DND-41 (cell line): ENCODE data around the gene FAM20B.
A peak's percentile ranks its signal among the peaks of the same experiment; 100 is the strongest.

ENCODE experiments used
- ATAC-seq: fragments of 200-7000 bp; cut with Tn5 transposase; 3 replicates; pipeline ENCODE4 v1.9.1; 2021; ENCODE audit warnings: low read depth; ENCODE audit not compliant: insufficient read depth
- DNase-seq: peaks from one replicate; pipeline ENCODE4 v3.0.0-alpha.2; 2020
- H2AFZ ChIP-seq: 2 replicates; pipeline ENCODE4 v1.6.0; 2012; ENCODE audit warnings: low read depth, low read length
- H3K27ac ChIP-seq: 2 replicates; pipeline ENCODE4 v1.5.1; 2012; ENCODE audit warnings: low read length, inconsistent platforms
- H3K27me3 ChIP-seq: fragments of 200-600 bp; sonication (generic); 2 replicates; pipeline ENCODE4 v1.6.0; 2012; ENCODE audit warnings: low read length, mild to moderate bottlenecking, inconsistent platforms; ENCODE audit not compliant: insufficient read depth, poor library complexity
- H3K36me3 ChIP-seq: 2 replicates; pipeline ENCODE4 v1.5.1; 2012; ENCODE audit warnings: low read length, inconsistent platforms; ENCODE audit not compliant: insufficient read depth
- H3K4me1 ChIP-seq: 2 replicates; pipeline ENCODE4 v1.5.1; 2012; ENCODE audit warnings: mild to moderate bottlenecking, low read length; ENCODE audit not compliant: insufficient read depth
- H3K4me2 ChIP-seq: 2 replicates; pipeline ENCODE4 v1.6.0; 2012; ENCODE audit warnings: mild to moderate bottlenecking, moderate library complexity, low read length, inconsistent platforms; ENCODE audit not compliant: insufficient read depth
- H3K4me3 ChIP-seq, 2 experiments: fragments of 200-600 bp in 1 of 2; shearing (Covaris generic) in 1 of 2; 2 replicates each; pipeline ENCODE4 v1.5.1; 2012 to 2016; ENCODE audit warnings: inconsistent platforms in 2 of 2, low read length in 2 of 2, mild to moderate bottlenecking in 2 of 2, low read depth in 1 of 2, moderate library complexity in 1 of 2
- H3K79me2 ChIP-seq: 2 replicates; pipeline ENCODE4 v1.6.0; 2012; ENCODE audit warnings: low read length, inconsistent platforms; ENCODE audit not compliant: insufficient read depth
- H3K9ac ChIP-seq: 2 replicates; pipeline ENCODE4 v1.6.0; 2012; ENCODE audit warnings: low read depth, mild to moderate bottlenecking, inconsistent platforms, low read length, moderate library complexity
- H3K9me3 ChIP-seq: 2 replicates; pipeline ENCODE4 v1.5.1; 2012; ENCODE audit warnings: low read length, moderate library complexity, mild to moderate bottlenecking, inconsistent platforms; ENCODE audit not compliant: insufficient read depth, severe bottlenecking
- H4K20me1 ChIP-seq: 2 replicates; pipeline ENCODE4 v1.6.0; 2012; ENCODE audit warnings: low read length; ENCODE audit not compliant: insufficient read depth
- CTCF ChIP-seq: IDR thresholded peaks from 2 replicates; pipeline ENCODE4 v1.5.1; 2012; ENCODE audit warnings: borderline replicate concordance, low read length, moderate library complexity, mild to moderate bottlenecking; ENCODE audit not compliant: poor library complexity, severe bottlenecking; ENCODE audit errors: extremely low read depth
- EZH2 ChIP-seq: IDR thresholded peaks from 3 replicates; pipeline ENCODE4 v1.6.1; 2012; ENCODE audit warnings: borderline replicate concordance, low read depth, mild to moderate bottlenecking, moderate library complexity, low read length, inconsistent platforms; ENCODE audit not compliant: severe bottlenecking

The FAM20B gene

GRCh38 chr1:179066471-179066870, 40.8 kb downstream of the FAM20B start:
- no peaks in the 10 kb centered on the region for H4K20me1 ChIP-seq
- no peak overlapping the region for H3K9ac ChIP-seq
- no peak overlapping the region for H3K4me3 ChIP-seq
- no peaks in the 10 kb centered on the region for H3K9me3 ChIP-seq
- ATAC-seq (no peak), DNase-seq (no peak)
- no peak overlapping the region for H2AFZ ChIP-seq
- H3K79me2 ChIP-seq, result no peaks in the 10 kb centered on the region
- no peak overlapping the region for H3K4me2 ChIP-seq
- H3K27ac ChIP-seq, result no peak overlapping the region
- no peaks in the 10 kb centered on the region for H3K27me3 ChIP-seq
- H3K4me1 ChIP-seq, result no peaks in the 10 kb centered on the region
- TF ChIP-seq CTCF (no peak), EZH2 (no peak)
- H3K36me3 ChIP-seq, result peaks cover 51% of the 10 kb centered on the region

- ATAC-seq (no peak), DNase-seq (no peak)
- H3K36me3 ChIP-seq, result peaks cover 13% of the 10 kb centered on the region
- H3K9ac ChIP-seq, result no peak overlapping the region
- no peaks in the 10 kb centered on the region for H3K27me3 ChIP-seq
- no peaks in the 10 kb centered on the region for H4K20me1 ChIP-seq
- peaks cover 5% of the 10 kb centered on the region for H3K79me2 ChIP-seq
- H2AFZ ChIP-seq, result no peak overlapping the region
- no peak for TF ChIP-seq CTCF
- TF ChIP-seq EZH2, result no peak
- H3K9me3 ChIP-seq, result no peaks in the 10 kb centered on the region
- no peak overlapping the region for H3K27ac ChIP-seq
- H3K4me1 ChIP-seq, result peaks cover 14% of the 10 kb centered on the region
- no peak overlapping the region for H3K4me3 ChIP-seq
- H3K4me2 ChIP-seq, result no peak overlapping the region
These were observed 51.7 kb downstream of the FAM20B start for GRCh38 chr1:179077396-179077795.

- Histone ChIP-seq H2AFZ (no peak overlapping the region), H3K4me2 (no peak overlapping the region)
These were observed 53.5 kb downstream of the FAM20B start for GRCh38 chr1:179079113-179079761.

More at GRCh38 chr1:179079113-179079761, 53.5 kb downstream of the FAM20B start:
- Histone ChIP-seq H3K4me3 (no peak overlapping the region), H3K79me2 (peaks cover 23% of the 10 kb centered on the region), H3K9me3 (no peaks in the 10 kb centered on the region), H3K27me3 (no peaks in the 10 kb centered on the region), H3K36me3 (peaks cover 8% of the 10 kb centered on the region), H3K4me1 (peaks cover 31% of the 10 kb centered on the region), H3K27ac (no peak overlapping the region), H3K9ac (no peak overlapping the region), H4K20me1 (peaks cover 9% of the 10 kb centered on the region)
- ATAC-seq (peak; percentile 48), DNase-seq (peak; percentile 68)
- TF ChIP-seq CTCF (peak; percentile 86), EZH2 (no peak)
